HCT116 (cell line): ENCODE data around the gene FRMD4A. TPM values are rescaled to one million over a fixed set of nuclear protein-coding genes. Genes with fewer than 3 reads are reported as not detected.
"Not testable (repeated sequence)": the region's sequence is repeated elsewhere in the genome, so short reads cannot be mapped to it uniquely, and the experiment has no call there.

Experiments used
- ATAC-seq: fragments of 200-7000 bp; cut with Tn5 transposase; 2 replicates; pipeline ENCODE4 v1.9.1; 2020; ENCODE audit warnings: mild to moderate bottlenecking, moderate library complexity
- BruUV-seq: library from RNA; stranded (reverse); fragments of 400-500 nt; replicated peaks from 2 replicates; lab custom pipeline; 2021; lab: Mats Ljungman, UMichigan
- CTCF ChIA-PET: fragments of 300-600 bp; sonication (Branson Sonifier 250); formaldehyde crosslinking; loops from one replicate; lab custom pipeline; 2021; ENCODE audit warnings: antibody characterized with exemption; lab: Charles Lee
- POLR2A ChIA-PET: fragments of 300-600, 350-600 bp; sonication (Branson Sonifier 250); formaldehyde crosslinking; loops from one replicate; lab custom pipeline; 2021; ENCODE audit warnings: antibody characterized with exemption; lab: Charles Lee
- RAD21 ChIA-PET, 2 experiments: fragments of 300-600 bp; sonication (Branson Sonifier 250); formaldehyde crosslinking; loops; one replicate each; lab custom pipeline; 2023; ENCODE audit warnings: low total read pairs in 2 of 2; ENCODE audit not compliant: uncharacterized antibody in 2 of 2, unreplicated experiment in 2 of 2, low non-redundant PET in 1 of 2; lab: Charles Lee
- DNase-seq: peaks from one replicate; pipeline ENCODE4 v3.0.0-alpha.2; 2010; ENCODE audit warnings: low read depth, low spot score
- H2AFZ ChIP-seq: fragments of 200-600 bp; shearing (Covaris generic), sonication (generic); 2 replicates; pipeline ENCODE4 v1.6.1; 2017; ENCODE audit warnings: low read depth, mixed run types, mixed read lengths, antibody characterized with exemption, low read length; ENCODE audit not compliant: poor library complexity, severe bottlenecking
- H3K27ac ChIP-seq: 2 replicates; pipeline ENCODE4 v1.5.1; 2012; ENCODE audit warnings: low read depth, low read length
- H3K27me3 ChIP-seq: fragments of 200-600 bp; sonication (generic); 2 replicates; pipeline ENCODE4 v1.6.1; 2016; ENCODE audit warnings: mixed run types, low read length, mixed read lengths; ENCODE audit not compliant: insufficient read depth
- H3K36me3 ChIP-seq, 2 experiments: fragments of 200-500 bp in 1 of 2; fragments of 200-600 bp in 1 of 2; sonication (Bioruptor generic) in 1 of 2; sonication (generic) in 1 of 2; 2 replicates each; pipeline versions ENCODE4 v1.5.1 to v1.6.1; 2014 to 2016; ENCODE audit warnings: low read length in 2 of 2, inconsistent platforms in 1 of 2, mixed read lengths in 1 of 2, mixed run types in 1 of 2; ENCODE audit not compliant: insufficient read depth in 2 of 2, control insufficient read depth in 1 of 2
- H3K4me1 ChIP-seq, 2 experiments: fragments of 200-600 bp in 1 of 2; sonication (generic) in 1 of 2; 2 replicates each; pipeline versions ENCODE4 v1.5.1 to v1.6.1; 2012 to 2017; ENCODE audit warnings: low read length in 2 of 2, inconsistent platforms in 1 of 2, mild to moderate bottlenecking in 1 of 2, mixed read lengths in 1 of 2, mixed run types in 1 of 2, moderate library complexity in 1 of 2; ENCODE audit not compliant: insufficient read depth in 2 of 2, control insufficient read depth in 1 of 2
- H3K4me2 ChIP-seq: fragments of 200-600 bp; sonication (generic); 2 replicates; pipeline ENCODE4 v1.6.1; 2017; ENCODE audit warnings: mixed run types, low read length, mixed read lengths
- H3K4me3 ChIP-seq, 2 experiments: fragments of 200-600 bp in 1 of 2; sonication (generic) in 1 of 2; replicated peaks in 1 of 2; 2 replicates each; pipeline ENCODE4 v1.5.1; 2011 to 2016; ENCODE audit warnings: low read length in 2 of 2, control low read depth in 1 of 2, low read depth in 1 of 2, mild to moderate bottlenecking in 1 of 2, mixed read lengths in 1 of 2, mixed run types in 1 of 2
- H3K79me2 ChIP-seq: fragments of 200-600 bp; sonication (generic); 2 replicates; pipeline ENCODE4 v1.6.1; 2017; ENCODE audit warnings: mild to moderate bottlenecking, mixed run types, low read length, moderate library complexity, mixed read lengths; ENCODE audit not compliant: insufficient read depth
- H3K9ac ChIP-seq: fragments of 200-600 bp; sonication (generic); 2 replicates; pipeline ENCODE4 v1.6.1; 2016; ENCODE audit warnings: low read length, mixed read lengths
- H3K9me2 ChIP-seq: fragments of 200-600 bp; sonication (generic), shearing (Covaris generic); 2 replicates; pipeline ENCODE4 v1.6.1; 2017; ENCODE audit warnings: mixed run types, mild to moderate bottlenecking, moderate library complexity; ENCODE audit not compliant: insufficient read depth
- H3K9me3 ChIP-seq, 2 experiments: fragments of 200-500 bp in 1 of 2; fragments of 200-600 bp in 1 of 2; sonication (Bioruptor generic) in 1 of 2; sonication (generic) in 1 of 2; 2 replicates each; pipeline ENCODE4 v1.6.1; 2014 to 2017; ENCODE audit warnings: low read length in 2 of 2, mixed read lengths in 2 of 2, inconsistent platforms in 1 of 2, low read depth in 1 of 2, mild to moderate bottlenecking in 1 of 2, mixed run types in 1 of 2, moderate library complexity in 1 of 2; ENCODE audit not compliant: control insufficient read depth in 1 of 2, insufficient read depth in 1 of 2
- H4K20me1 ChIP-seq: fragments of 200-600 bp; sonication (generic), shearing (Covaris generic); 2 replicates; pipeline ENCODE4 v1.6.1; 2017; ENCODE audit warnings: mixed run types, mild to moderate bottlenecking, moderate library complexity; ENCODE audit not compliant: insufficient read depth
- ATF3 ChIP-seq: IDR thresholded peaks from 2 replicates; pipeline ENCODE4 v1.6.1; 2012
- CBX3 ChIP-seq: IDR thresholded peaks from 2 replicates; pipeline ENCODE4 v1.6.1; 2012; ENCODE audit warnings: low read depth
- EGR1 ChIP-seq: IDR thresholded peaks from 2 replicates; pipeline ENCODE4 v1.6.1; 2012; ENCODE audit warnings: low read depth
- FOSL1 ChIP-seq: IDR thresholded peaks from 2 replicates; pipeline ENCODE4 v1.6.1; 2012; ENCODE audit warnings: low read depth
- MAX ChIP-seq: IDR thresholded peaks from 2 replicates; pipeline ENCODE4 v1.6.1; 2012
- POLR2AphosphoS5 ChIP-seq: IDR thresholded peaks from 2 replicates; pipeline ENCODE4 v1.6.1; 2011; ENCODE audit warnings: mild to moderate bottlenecking, low read depth, low read length, moderate library complexity
- RAD21 ChIP-seq: IDR thresholded peaks from 2 replicates; pipeline ENCODE4 v1.6.1; 2012; ENCODE audit warnings: low read depth, mild to moderate bottlenecking
- REST ChIP-seq: IDR thresholded peaks from 2 replicates; pipeline ENCODE4 v1.6.1; 2012; ENCODE audit warnings: low read depth
- SIN3A ChIP-seq: IDR thresholded peaks from 2 replicates; pipeline ENCODE4 v1.6.1; 2012; ENCODE audit warnings: low read depth
- TCF7L2 ChIP-seq: IDR thresholded peaks from 2 replicates; pipeline ENCODE4 v1.7.0; 2011; ENCODE audit warnings: borderline replicate concordance, inconsistent platforms; ENCODE audit not compliant: insufficient read depth, insufficient read length; ENCODE audit errors: extremely low read depth
- YY1 ChIP-seq: IDR thresholded peaks from 2 replicates; pipeline ENCODE4 v1.6.1; 2011; ENCODE audit warnings: low read length, low read depth, moderate library complexity, mild to moderate bottlenecking; ENCODE audit not compliant: insufficient replicate concordance; ENCODE audit errors: extremely low read depth
- ZBTB33 ChIP-seq: IDR thresholded peaks from 2 replicates; pipeline ENCODE4 v1.6.1; 2011; ENCODE audit warnings: mild to moderate bottlenecking, low read length, moderate library complexity; ENCODE audit not compliant: insufficient replicate concordance; ENCODE audit errors: extremely low read depth
- intact Hi-C: fragments of 100-400 bp; cut with micrococcal nuclease; formaldehyde crosslinking; loops from 2 replicates; pipeline ENCODE4 v1.10.0; 2022
- total RNA-seq: library from RNA; stranded (reverse); gene quantifications from one replicate; pipeline ENCODE4 v1.2.1, GENCODE V29; 2021; ENCODE audit not compliant: unreplicated experiment

The FRMD4A gene
- total RNA-seq, 1 experiment from 2014 or later = 0.20 TPM

GRCh38 chr10:14137391-14137790, 193.3 kb downstream of the FRMD4A start:
- peaks cover 49% of the 10 kb centered on the region for H3K27me3 ChIP-seq
- BruUV-seq = no TSS peak
- ChIA-PET RAD21 (no interaction called here), CTCF (no interaction called here), POLR2A (no interaction called here)
- intact Hi-C loops = no loop called here
- DNase-seq = no peak
- no peak overlapping the region for H3K4me3 ChIP-seq
- H3K4me1 ChIP-seq = no peaks in the 10 kb centered on the region
- TF ChIP-seq RAD21 (no peak), EGR1 (no peak), ZBTB33 (no peak), MAX (no peak), REST (no peak), CBX3 (no peak), TCF7L2 (no peak), SIN3A (no peak), POLR2AphosphoS5 (no peak), FOSL1 (no peak), ATF3 (no peak), YY1 (no peak)
- no peak overlapping the region for H2AFZ ChIP-seq
- H3K9me2 ChIP-seq = no peaks in the 10 kb centered on the region
- H4K20me1 ChIP-seq = no peaks in the 10 kb centered on the region
- ATAC-seq = no peak
- no peak overlapping the region for H3K9ac ChIP-seq
- H3K4me2 ChIP-seq = no peak overlapping the region
- H3K79me2 ChIP-seq = no peaks in the 10 kb centered on the region
- no peaks in the 10 kb centered on the region for H3K36me3 ChIP-seq
- no peaks in the 10 kb centered on the region for H3K9me3 ChIP-seq
- H3K27ac ChIP-seq = no peak overlapping the region

- CTCF ChIA-PET, H3K4me1 ChIP-seq, H2AFZ ChIP-seq, H3K27ac ChIP-seq, intact Hi-C loops, H3K9me3 ChIP-seq, ATAC-seq, DNase-seq, BruUV-seq, H3K36me3 ChIP-seq, H3K9ac ChIP-seq, H3K4me2 ChIP-seq, H3K4me3 ChIP-seq, RAD21 ChIA-PET, H3K79me2 ChIP-seq, H4K20me1 ChIP-seq, H3K9me2 ChIP-seq, POLR2A ChIA-PET: not testable (repeated sequence)
- peaks cover 33% of the 10 kb centered on the region for H3K27me3 ChIP-seq
Observed at GRCh38 chr10:14135196-14135595, 195.5 kb downstream of the FRMD4A start.
